Body of pancreas (tissue), 4 donors: ENCODE results near the gene AKTIP. TPM values are rescaled to one million over a fixed set of nuclear protein-coding genes. Genes with fewer than 3 reads are reported as not detected.

Experiments
- ATAC-seq: fragments of 150-250 bp; one replicate; pipeline ENCODE4 v1.9.1; 2016
- DNase-seq, 4 donors: peaks; one replicate each; pipeline ENCODE4 v3.0.0-alpha.2; 2019
- H3K27ac ChIP-seq, 4 donors: fragments of 200-600 bp; sonication (generic); 1 replicate in 3 of 4; 2 replicates in 1 of 4; pipeline versions ENCODE4 v1.5.1 to v1.6.1; 2016 to 2019; ENCODE audit warnings: mild to moderate bottlenecking in 1 of 4, mixed read lengths in 1 of 4, moderate library complexity in 1 of 4
- H3K27me3 ChIP-seq, 2 donors: fragments of 200-600 bp; sonication (generic); one replicate each; pipeline ENCODE4 v1.6.0; 2016; ENCODE audit warnings: mild to moderate bottlenecking in 1 of 2
- H3K36me3 ChIP-seq, 2 donors: fragments of 200-600 bp; sonication (generic); replicated peaks in 1 of 2; 2 replicates each; pipeline ENCODE4 v1.5.1; 2016; ENCODE audit warnings: low read depth in 2 of 2; ENCODE audit not compliant: insufficient read depth in 1 of 2
- H3K4me1 ChIP-seq: fragments of 200-600 bp; sonication (generic); one replicate; pipeline ENCODE4 v1.6.0; 2016
- H3K4me3 ChIP-seq, 2 donors: fragments of 200-600 bp; sonication (generic); 1 replicate in 1 of 2; 2 replicates in 1 of 2; pipeline ENCODE4 v1.5.1; 2016 to 2019
- H3K9me3 ChIP-seq, 3 donors: fragments of 200-600 bp; sonication (generic); 1 replicate in 2 of 3; 2 replicates in 1 of 3; pipeline ENCODE4 v1.5.1; 2016
- POLR2A ChIP-seq, 3 donors: fragments of 450-650 bp; IDR thresholded peaks; one replicate each; pipeline ENCODE4 v1.6.1; 2016; ENCODE audit warnings: antibody characterized with exemption in 3 of 3, mild to moderate bottlenecking in 2 of 3
- WGBS, 2 donors: methylation state at CpG; one replicate each; pipeline ENCODE4 v1.1.5; 2017; 5-methylcytosine and 5-hydroxymethylcytosine counted together
- intact Hi-C: fragments of 100-400 bp; cut with DNase I; formaldehyde crosslinking; loops from one replicate; pipeline ENCODE4 v1.15.1; 2023
- total RNA-seq, 2 donors: library from RNA; depleted of rRNA; stranded (reverse); fragments of >200 nt; gene quantifications; one replicate each; pipeline ENCODE4 v1.1.0, GENCODE V29; 2016
- TF ChIP-seq, protein P1 (sequence below), 7 experiments: fragments of 450-650 bp in 4 of 7; fragments of 200-600 bp in 3 of 7; sonication (generic) in 3 of 7; IDR thresholded peaks; one replicate each; pipeline ENCODE4 v1.5.1; 2016 to 2019; ENCODE audit warnings: antibody characterized with exemption in 7 of 7

The AKTIP gene
- total RNA-seq: 10 to 100 TPM; 32.2 to 40.5 TPM

DNA sequence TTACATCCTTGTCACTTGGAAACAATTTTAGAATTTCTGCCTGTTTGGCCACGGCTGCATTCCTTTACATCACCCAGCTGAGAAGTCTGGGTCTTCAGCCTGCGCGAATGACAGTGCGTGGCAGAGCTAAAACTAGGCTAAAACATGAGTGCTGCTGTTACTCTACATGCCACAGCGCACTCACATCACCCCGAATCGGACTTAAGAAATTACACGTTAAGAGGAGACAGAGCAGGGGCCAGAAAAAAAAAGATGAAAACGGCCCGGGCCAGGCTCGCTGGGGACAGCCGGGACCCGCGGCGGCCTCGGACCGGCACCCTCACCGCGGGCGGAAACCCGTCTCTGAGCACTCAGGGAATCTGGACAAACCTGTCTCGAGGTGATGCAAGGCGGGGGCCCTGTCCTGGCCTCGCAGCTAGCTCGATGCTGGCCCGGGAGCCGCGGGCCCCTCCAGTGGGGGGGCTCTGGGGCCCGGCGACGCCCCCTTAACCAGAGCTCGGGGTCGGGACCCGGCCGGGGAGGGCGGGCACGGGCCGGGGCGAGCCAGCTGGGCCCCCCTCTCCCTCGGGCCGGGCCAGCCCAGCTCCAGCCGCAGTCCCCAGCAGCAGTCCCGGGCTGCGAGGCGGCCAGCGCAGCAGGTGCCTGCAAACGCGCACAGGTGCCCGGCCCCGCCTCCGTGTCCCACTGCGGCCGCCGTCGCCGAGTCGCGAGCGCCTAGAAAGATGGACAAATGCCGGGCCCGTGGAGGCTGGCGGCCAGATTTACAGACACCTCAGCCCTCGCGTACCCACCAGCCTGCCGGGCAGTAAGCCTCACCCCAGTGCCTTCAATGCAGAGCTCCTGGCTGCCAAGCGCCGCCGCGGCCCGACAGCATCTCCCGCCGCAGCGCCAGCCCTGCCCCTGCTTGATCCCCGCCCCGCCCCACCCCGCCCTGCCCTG lies at the start of gene AKTIP:
Gene AKTIP (minus strand): TSS at position 879 of the 939 bp plus-strand sequence. CDS start 2,950 bp downstream, outside the sequence.
- WGBS, 2 donors: 0% methylated on average over 22 to 67 of the region's 76 CpGs
- H3K9me3 ChIP-seq: no peaks in the 10 kb centered on the region
- H3K27ac ChIP-seq: peak within 1 kb of the TSS; percentile 86 to 98 (median 94)
- intact Hi-C loops: no loop called here
- no peaks in the 10 kb centered on the region for H3K27me3 ChIP-seq
- peak; percentile 51 for ATAC-seq
- H3K36me3 ChIP-seq: peaks cover 0 to 2% of the 10 kb centered on the region in 2 donors
- peak; percentile 81 to 85 (median 84) for DNase-seq
- TF ChIP-seq POLR2A (IDR thresholded peaks at IDR 0.05): peak in 2 of 3 donors; percentile 19 to 26
- TF ChIP-seq, protein P1, sequence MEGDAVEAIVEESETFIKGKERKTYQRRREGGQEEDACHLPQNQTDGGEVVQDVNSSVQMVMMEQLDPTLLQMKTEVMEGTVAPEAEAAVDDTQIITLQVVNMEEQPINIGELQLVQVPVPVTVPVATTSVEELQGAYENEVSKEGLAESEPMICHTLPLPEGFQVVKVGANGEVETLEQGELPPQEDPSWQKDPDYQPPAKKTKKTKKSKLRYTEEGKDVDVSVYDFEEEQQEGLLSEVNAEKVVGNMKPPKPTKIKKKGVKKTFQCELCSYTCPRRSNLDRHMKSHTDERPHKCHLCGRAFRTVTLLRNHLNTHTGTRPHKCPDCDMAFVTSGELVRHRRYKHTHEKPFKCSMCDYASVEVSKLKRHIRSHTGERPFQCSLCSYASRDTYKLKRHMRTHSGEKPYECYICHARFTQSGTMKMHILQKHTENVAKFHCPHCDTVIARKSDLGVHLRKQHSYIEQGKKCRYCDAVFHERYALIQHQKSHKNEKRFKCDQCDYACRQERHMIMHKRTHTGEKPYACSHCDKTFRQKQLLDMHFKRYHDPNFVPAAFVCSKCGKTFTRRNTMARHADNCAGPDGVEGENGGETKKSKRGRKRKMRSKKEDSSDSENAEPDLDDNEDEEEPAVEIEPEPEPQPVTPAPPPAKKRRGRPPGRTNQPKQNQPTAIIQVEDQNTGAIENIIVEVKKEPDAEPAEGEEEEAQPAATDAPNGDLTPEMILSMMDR (IDR thresholded peaks at IDR 0.05): no peak
- H3K4me3 ChIP-seq: peak within 1 kb of the TSS; percentile 12 to 77
- peaks cover 29% of the 10 kb centered on the region for H3K4me1 ChIP-seq

DNA sequence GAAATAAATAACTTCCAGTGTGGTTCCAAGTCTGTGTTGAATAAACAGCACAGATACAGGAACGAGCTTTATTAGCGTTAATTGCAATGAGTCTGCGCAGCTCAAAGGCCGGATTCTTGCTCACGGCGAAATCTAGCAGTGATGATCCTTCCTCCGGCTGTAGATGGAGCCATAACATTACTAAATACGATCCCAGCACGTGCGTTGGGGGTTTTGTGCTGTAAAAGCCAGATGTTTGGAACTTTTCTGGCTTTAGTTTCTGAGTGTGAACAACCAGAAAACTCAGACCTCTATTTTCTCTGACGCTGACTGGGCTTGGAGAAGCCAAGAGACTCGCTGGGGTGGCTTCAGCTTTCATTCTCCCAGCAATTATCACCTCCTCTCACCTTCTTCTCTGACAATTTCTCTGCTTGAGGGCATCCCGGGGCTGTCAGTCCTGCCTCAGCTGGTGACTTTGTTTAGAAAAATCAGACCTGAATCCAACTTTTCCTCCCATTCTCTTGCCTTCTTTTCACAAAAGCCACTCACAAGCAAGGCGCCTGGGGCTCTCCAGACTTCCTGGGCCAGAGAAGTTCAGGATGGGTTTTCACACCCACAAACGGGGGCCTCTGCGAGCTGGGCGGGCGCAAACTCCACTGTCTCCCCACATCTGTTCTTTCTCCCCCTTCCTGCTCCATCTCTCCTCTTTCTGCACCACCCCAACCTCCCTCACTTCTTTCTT lies 47.1 kb upstream of the AKTIP start:
- TF ChIP-seq, protein P1 (IDR thresholded peaks at IDR 0.05): peak; percentile 36 to 81 (median 72)
- TF ChIP-seq POLR2A (IDR thresholded peaks at IDR 0.05): no peak
- ATAC-seq: peak; percentile 83
- Histone ChIP-seq H3K27ac (no peak overlapping the region), H3K36me3 (no peaks in the 10 kb centered on the region), H3K4me3 (no peak overlapping the region), H3K4me1 (peaks cover 6% of the 10 kb centered on the region), H3K27me3 (no peaks in the 10 kb centered on the region), H3K9me3 (no peaks in the 10 kb centered on the region)
- intact Hi-C loops: no loop called here
- WGBS, 2 donors: 16 to 19% methylated on average over 18 of the region's 18 CpGs
- peak; percentile 56 to 67 (median 64) for DNase-seq

DNA sequence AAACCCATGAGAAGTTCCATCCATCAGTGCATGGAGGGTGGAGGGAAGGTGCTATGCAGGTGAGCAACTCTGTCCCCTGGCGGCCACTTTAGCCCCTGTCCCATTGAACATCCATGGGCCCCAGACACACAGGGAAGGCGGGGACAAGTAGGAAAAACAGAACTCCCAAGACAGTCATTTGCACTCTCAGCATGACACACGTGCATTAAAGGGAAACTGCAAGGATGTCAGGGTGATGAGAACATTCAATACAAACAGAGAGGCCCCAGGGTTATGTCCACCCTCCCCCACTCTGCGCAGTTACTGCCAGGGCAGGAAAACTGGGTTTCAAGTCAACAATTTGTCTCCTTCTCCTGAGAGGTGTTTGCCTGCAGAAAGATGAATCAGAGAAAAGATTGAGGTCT lies 44.0 kb upstream of the AKTIP start:
- H3K9me3 ChIP-seq: no peaks in the 10 kb centered on the region
- 60 to 74% methylated on average over 4 of the region's 4 CpGs for WGBS, 2 donors
- H3K27ac ChIP-seq: no peak overlapping the region
- DNase-seq (no peak), ATAC-seq (no peak)
- peaks cover 6% of the 10 kb centered on the region for H3K4me1 ChIP-seq
- H3K27me3 ChIP-seq: no peaks in the 10 kb centered on the region
- no peaks in the 10 kb centered on the region for H3K36me3 ChIP-seq
- H3K4me3 ChIP-seq: no peak overlapping the region
- TF ChIP-seq POLR2A (IDR thresholded peaks at IDR 0.05): no peak
- TF ChIP-seq, protein P1 (IDR thresholded peaks at IDR 0.05): no peak
- intact Hi-C loops: no loop called here

DNA sequence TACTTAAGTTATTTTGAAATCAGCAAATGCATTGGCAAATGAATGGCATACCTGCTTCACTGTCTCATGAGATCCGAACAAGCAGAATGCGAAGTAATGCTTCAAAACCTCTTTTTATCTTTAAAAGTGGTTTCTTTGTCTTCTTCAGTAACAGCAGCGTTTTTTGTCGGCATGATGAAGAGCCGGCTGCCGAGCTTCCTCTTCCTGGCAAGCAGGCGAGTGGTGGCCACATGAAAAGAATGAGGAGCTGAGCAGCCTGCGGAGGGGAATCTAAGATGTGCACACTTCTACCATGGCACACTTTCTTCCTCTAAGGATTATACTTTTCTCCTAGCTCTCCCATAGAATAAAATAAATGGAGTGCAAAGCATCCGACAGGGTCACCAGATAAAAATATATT lies 42.4 kb upstream of the AKTIP start:
- H3K27ac ChIP-seq: no peak overlapping the region
- no peaks in the 10 kb centered on the region for H3K27me3 ChIP-seq
- DNase-seq (no peak), ATAC-seq (no peak)
- intact Hi-C loops: no loop called here
- no peak overlapping the region for H3K4me3 ChIP-seq
- peaks cover 6% of the 10 kb centered on the region for H3K4me1 ChIP-seq
- TF ChIP-seq, protein P1 (IDR thresholded peaks at IDR 0.05): no peak
- TF ChIP-seq POLR2A (IDR thresholded peaks at IDR 0.05): no peak
- H3K36me3 ChIP-seq: no peaks in the 10 kb centered on the region
- H3K9me3 ChIP-seq: no peaks in the 10 kb centered on the region
- 63 to 64% methylated on average over 9 of the region's 9 CpGs for WGBS, 2 donors
